Measurements from ENCODE around the gene NPAS2. TPM values are rescaled to one million over a fixed set of nuclear protein-coding genes. Genes with fewer than 3 reads are reported as not detected.

NPAS2 gene
- total and polyA plus RNA-seq, 4 donors: 5.9 to 17.1 (median 10.4) TPM

DNA sequence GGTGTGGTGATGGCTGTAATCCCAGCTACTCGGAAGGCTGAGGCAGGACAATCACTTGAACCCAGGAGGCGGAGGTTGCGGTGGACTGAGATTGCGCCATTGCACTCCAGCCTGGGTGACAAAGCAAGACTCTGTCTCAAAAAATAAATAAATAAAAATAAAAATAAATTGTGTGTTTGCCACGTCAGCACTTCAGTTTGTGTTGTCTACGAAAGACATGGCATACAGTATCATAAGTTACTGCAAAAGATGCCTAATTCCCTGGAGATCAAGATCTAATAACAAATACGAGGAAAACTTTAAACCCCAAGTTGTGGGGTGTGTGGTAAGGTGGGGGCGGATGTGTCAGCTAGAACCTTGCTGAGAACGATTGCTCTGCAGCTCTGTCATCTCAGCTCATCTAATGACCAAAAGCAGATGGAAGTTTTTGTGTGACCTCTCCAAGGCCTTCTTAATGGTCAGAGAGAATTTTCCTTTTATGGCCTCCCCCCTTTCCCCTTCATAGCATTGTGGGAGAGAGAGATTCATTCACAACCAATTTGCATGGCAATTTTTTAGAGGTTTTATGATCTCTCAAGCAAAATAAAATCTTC lies 11.3 kb downstream of the NPAS2 start:
- ATAC-seq (ENCODE audit: insufficient read depth, low FRiP score): no peak
- H3K9ac ChIP-seq (ENCODE audit: insufficient read depth in 1 of 2, low read length in 2 of 2): no peak overlapping the region
- 83 to 88% methylated on average over 9 of the region's 9 CpGs for WGBS, 2 donors
- H3K36me3 ChIP-seq (ENCODE audit: control insufficient read depth in 4 of 4, insufficient read depth in 4 of 4, low read length in 4 of 4): no peaks in the 10 kb centered on the region
- H3K4me3 ChIP-seq: no peak overlapping the region
- TF ChIP-seq, protein P1, sequence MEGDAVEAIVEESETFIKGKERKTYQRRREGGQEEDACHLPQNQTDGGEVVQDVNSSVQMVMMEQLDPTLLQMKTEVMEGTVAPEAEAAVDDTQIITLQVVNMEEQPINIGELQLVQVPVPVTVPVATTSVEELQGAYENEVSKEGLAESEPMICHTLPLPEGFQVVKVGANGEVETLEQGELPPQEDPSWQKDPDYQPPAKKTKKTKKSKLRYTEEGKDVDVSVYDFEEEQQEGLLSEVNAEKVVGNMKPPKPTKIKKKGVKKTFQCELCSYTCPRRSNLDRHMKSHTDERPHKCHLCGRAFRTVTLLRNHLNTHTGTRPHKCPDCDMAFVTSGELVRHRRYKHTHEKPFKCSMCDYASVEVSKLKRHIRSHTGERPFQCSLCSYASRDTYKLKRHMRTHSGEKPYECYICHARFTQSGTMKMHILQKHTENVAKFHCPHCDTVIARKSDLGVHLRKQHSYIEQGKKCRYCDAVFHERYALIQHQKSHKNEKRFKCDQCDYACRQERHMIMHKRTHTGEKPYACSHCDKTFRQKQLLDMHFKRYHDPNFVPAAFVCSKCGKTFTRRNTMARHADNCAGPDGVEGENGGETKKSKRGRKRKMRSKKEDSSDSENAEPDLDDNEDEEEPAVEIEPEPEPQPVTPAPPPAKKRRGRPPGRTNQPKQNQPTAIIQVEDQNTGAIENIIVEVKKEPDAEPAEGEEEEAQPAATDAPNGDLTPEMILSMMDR (IDR thresholded peaks at IDR 0.05; ENCODE audit: control extremely low read depth, extremely low read depth): no peak
- H3K27ac ChIP-seq (ENCODE audit: low read depth in 1 of 2, low read length in 1 of 2): no peak overlapping the region
- H3K4me1 ChIP-seq (ENCODE audit: control insufficient read depth in 5 of 5, insufficient read depth in 5 of 5, low read length in 5 of 5): peaks cover 0 to 21% (median 5%) of the 10 kb centered on the region in 5 donors
- DNase-seq: no peak
- no peaks in the 10 kb centered on the region for H3K27me3 ChIP-seq (ENCODE audit: control insufficient read depth in 3 of 3, insufficient read depth in 3 of 3, low read length in 2 of 3)
- peaks cover 0 to 3% (median 0%) of the 10 kb centered on the region in 4 donors for H3K9me3 ChIP-seq (ENCODE audit: control insufficient read depth in 4 of 4, insufficient read depth in 3 of 4, low read length in 3 of 4)

DNA sequence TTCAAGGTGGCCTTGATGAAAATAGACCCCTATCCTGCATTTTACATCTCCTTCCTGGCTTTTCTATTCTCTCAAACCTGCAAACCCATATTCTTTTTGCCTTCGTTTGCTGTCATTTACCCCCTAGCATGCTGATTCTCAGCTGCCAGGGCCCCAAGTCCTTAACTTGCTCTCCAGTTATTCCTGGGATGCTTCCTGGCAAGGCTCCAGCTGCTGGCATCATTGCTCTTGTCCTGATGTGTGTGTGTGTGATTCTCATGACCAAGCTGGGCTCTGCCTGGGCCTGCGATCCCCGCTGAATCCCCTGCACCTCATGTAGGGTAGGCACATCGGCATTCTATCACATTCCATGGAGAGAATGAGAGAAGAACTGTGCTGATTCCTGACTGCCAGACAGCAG lies 11.9 kb downstream of the NPAS2 start:
- Histone ChIP-seq H3K27me3 (ENCODE audit: control insufficient read depth in 3 of 3, insufficient read depth in 3 of 3, low read length in 2 of 3) (no peaks in the 10 kb centered on the region), H3K4me3 (no peak overlapping the region), H3K9ac (ENCODE audit: insufficient read depth in 1 of 2, low read length in 2 of 2) (no peak overlapping the region), H3K4me1 (ENCODE audit: control insufficient read depth in 5 of 5, insufficient read depth in 5 of 5, low read length in 5 of 5) (peaks cover 0 to 21% (median 5%) of the 10 kb centered on the region in 5 donors), H3K36me3 (ENCODE audit: control insufficient read depth in 4 of 4, insufficient read depth in 4 of 4, low read length in 4 of 4) (no peaks in the 10 kb centered on the region), H3K9me3 (ENCODE audit: control insufficient read depth in 4 of 4, insufficient read depth in 3 of 4, low read length in 3 of 4) (peaks cover 0 to 3% (median 0%) of the 10 kb centered on the region in 4 donors), H3K27ac (ENCODE audit: low read depth in 1 of 2, low read length in 1 of 2) (no peak overlapping the region)
- TF ChIP-seq, protein P1 (IDR thresholded peaks at IDR 0.05; ENCODE audit: control extremely low read depth, extremely low read depth): no peak
- no peak for ATAC-seq (ENCODE audit: insufficient read depth, low FRiP score)
- 96 to 98% methylated on average over 4 of the region's 4 CpGs for WGBS, 2 donors
- DNase-seq: no peak

DNA sequence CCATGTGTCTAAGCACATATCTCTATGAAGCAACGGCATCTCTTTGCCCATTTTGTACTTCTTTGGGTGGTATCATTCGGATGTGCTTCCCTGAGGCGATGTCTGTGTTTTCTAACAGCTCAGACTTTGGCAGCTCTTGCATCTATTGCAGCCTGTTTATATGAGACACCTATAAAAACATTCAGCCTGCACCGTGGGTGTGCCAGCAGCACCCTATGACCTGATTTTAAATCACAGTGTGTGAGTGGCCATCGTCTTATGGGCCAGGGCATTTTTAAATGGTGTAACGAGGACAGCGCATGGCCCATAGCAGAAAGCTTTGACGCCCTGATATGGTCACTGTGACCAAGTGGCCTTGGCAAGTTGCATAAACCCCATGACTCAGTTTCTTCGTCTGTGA lies 12.9 kb downstream of the NPAS2 start:
- no peak for DNase-seq
- Histone ChIP-seq H3K9me3 (ENCODE audit: control insufficient read depth in 4 of 4, insufficient read depth in 3 of 4, low read length in 3 of 4) (peaks cover 0 to 3% (median 0%) of the 10 kb centered on the region in 4 donors), H3K4me3 (no peak overlapping the region), H3K36me3 (ENCODE audit: control insufficient read depth in 4 of 4, insufficient read depth in 4 of 4, low read length in 4 of 4) (no peaks in the 10 kb centered on the region), H3K27ac (ENCODE audit: low read depth in 1 of 2, low read length in 1 of 2) (peak overlapping the region in 1 of 2 donors; percentile 56), H3K4me1 (ENCODE audit: control insufficient read depth in 5 of 5, insufficient read depth in 5 of 5, low read length in 5 of 5) (peaks cover 0 to 21% (median 5%) of the 10 kb centered on the region in 5 donors), H3K27me3 (ENCODE audit: control insufficient read depth in 3 of 3, insufficient read depth in 3 of 3, low read length in 2 of 3) (no peaks in the 10 kb centered on the region), H3K9ac (ENCODE audit: insufficient read depth in 1 of 2, low read length in 2 of 2) (no peak overlapping the region)
- 65 to 82% methylated on average over 9 of the region's 9 CpGs for WGBS, 2 donors
- ATAC-seq (ENCODE audit: insufficient read depth, low FRiP score): peak; percentile 12
- TF ChIP-seq, protein P1 (IDR thresholded peaks at IDR 0.05; ENCODE audit: control extremely low read depth, extremely low read depth): no peak
